ENCODE results near the gene CHRM4.

DNA sequence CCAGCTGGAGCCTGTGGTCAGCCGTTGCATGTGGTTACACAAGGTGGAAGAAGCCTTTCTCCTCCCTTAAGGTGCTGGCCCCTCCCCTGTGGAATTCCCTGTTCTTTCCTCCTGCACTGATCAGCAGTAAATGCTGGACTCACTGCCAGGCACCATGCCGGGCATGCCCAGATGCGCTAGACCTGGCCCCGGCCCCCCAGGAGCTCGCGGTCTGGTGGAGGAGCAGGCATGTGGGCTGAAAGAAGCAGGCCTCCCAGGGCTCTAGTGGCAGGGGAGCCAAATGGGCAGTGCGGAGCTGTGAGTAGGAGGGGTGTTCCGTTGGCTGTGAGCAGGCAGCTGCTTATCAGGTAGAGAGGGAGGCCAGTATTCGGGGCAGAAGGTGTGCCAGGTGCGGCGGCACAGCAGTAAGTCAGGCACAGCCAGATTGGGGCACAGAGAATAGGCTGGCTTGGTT lies 34.1 kb downstream of the CHRM4 start:
- TF ChIP-seq CTCF (IDR thresholded peaks at IDR 0.05 in 2 of 3, conservative IDR thresholded peaks at IDR 0.05 in 1 of 3; ENCODE audit: borderline replicate concordance in 1 of 3, insufficient read depth in 1 of 3, low read depth in 2 of 3, low read length in 2 of 3), result no peak
- no peak for TF ChIP-seq REST (IDR thresholded peaks at IDR 0.05; ENCODE audit: low read depth)
- no peak for TF ChIP-seq SIN3A (IDR thresholded peaks at IDR 0.05; ENCODE audit: low read depth)
- no peak for TF ChIP-seq EZH2 (IDR thresholded peaks at IDR 0.05)
- TF ChIP-seq ZFX (IDR thresholded peaks at IDR 0.05), result no peak
- no peak for TF ChIP-seq ATF3 (IDR thresholded peaks at IDR 0.05)
- TF ChIP-seq POLR2AphosphoS5 (IDR thresholded peaks at IDR 0.05; ENCODE audit: low read depth, low read length), result no peak
- no peak for TF ChIP-seq EZH2phosphoT487 (IDR thresholded peaks at IDR 0.05; ENCODE audit: borderline replicate concordance)

Data from HCT116 (cell line).